Measurements from ENCODE around the gene CACNA1H. TPM values are rescaled to one million over a fixed set of nuclear protein-coding genes. Genes with fewer than 3 reads are reported as not detected.

Gene CACNA1H
- total and polyA plus RNA-seq, 2 experiments from 2014 or later = 9.1 TPM

DNA sequence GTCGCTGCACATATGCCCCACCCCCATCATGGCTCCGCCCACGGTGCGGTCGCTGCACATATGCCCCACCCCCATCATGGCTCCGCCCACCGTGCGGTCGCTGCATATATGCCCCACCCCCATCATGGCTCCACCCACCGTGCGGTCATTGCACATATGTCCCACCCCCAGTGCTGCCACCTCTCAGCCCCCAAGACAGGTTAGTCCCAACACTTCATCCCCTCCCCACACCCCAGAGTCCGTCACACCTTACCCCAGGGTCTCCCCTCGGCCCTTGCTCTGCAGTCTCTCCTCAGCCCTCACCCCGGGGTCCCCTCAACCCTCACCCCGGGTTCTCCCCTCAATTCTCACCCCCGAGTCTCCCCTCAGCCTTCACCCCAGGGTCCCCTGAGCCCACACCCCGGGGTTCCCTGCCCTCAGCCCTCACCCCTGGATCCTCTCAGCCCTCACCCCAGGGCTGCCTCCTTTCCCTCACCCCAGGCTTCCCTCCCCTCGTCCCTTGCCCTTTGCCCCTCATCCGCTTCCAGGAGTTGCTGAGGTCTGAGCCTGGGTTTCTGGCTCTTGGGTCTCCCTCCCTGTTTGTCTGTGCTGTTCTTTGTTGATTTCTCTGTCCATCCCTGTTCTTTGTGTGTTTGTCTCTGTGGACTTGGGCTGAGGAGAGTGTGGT lies 46.6 kb downstream of the CACNA1H start:
- Histone ChIP-seq H2AFZ (no peak overlapping the region), H3K27ac (no peak overlapping the region), H3K4me3 (no peak overlapping the region), H3K9me3 (ENCODE audit: low read depth) (no peaks in the 10 kb centered on the region), H3K4me1 (ENCODE audit: insufficient read depth) (no peaks in the 10 kb centered on the region), H3K4me2 (no peak overlapping the region), H3K9me2 (replicated peaks; ENCODE audit: insufficient read depth) (no peaks in the 10 kb centered on the region), H3K79me2 (no peaks in the 10 kb centered on the region), H3K27me3 (no peaks in the 10 kb centered on the region), H4K20me1 (ENCODE audit: insufficient read depth, poor library complexity, severe bottlenecking) (no peaks in the 10 kb centered on the region), H3K36me3 (replicated peaks; ENCODE audit: insufficient read depth, low read depth) (no peaks in the 10 kb centered on the region)
- DNase-seq (ENCODE audit: low spot score) = no peak
- 73% methylated on average over 3 of the region's 19 CpGs for WGBS (ENCODE audit: low lambda C conversion rate, missing lambda C conversion rate)
- TF ChIP-seq EZH2phosphoT487 (IDR thresholded peaks at IDR 0.05; ENCODE audit: low read depth, severe bottlenecking, unreplicated experiment) (no peak), EZH2 (IDR thresholded peaks at IDR 0.05; ENCODE audit: borderline replicate concordance) (no peak)

DNA sequence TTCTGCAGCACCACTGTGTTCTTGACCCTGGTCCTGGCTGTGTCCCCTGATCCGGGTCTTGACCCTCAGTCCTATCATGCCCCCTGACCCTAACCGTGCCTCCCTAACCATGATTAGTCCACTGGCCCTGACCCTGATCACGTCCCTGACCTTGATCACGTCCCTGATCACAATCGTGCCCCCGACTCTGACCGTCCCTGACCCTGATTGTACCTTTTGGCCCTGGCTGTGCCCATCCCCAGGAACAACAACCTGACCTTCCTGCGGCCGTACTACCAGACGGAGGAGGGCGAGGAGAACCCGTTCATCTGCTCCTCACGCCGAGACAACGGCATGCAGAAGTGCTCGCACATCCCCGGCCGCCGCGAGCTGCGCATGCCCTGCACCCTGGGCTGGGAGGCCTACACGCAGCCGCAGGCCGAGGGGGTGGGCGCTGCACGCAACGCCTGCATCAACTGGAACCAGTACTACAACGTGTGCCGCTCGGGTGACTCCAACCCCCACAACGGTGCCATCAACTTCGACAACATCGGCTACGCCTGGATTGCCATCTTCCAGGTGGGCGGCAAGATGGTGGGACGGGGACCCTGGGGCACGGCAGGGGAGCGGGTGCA lies 47.2 kb downstream of the CACNA1H start:
- H3K9me2 ChIP-seq (replicated peaks; ENCODE audit: insufficient read depth) = no peaks in the 10 kb centered on the region
- no peaks in the 10 kb centered on the region for H3K79me2 ChIP-seq
- H3K4me1 ChIP-seq (ENCODE audit: insufficient read depth) = no peaks in the 10 kb centered on the region
- H3K27me3 ChIP-seq = no peaks in the 10 kb centered on the region
- no peak for DNase-seq (ENCODE audit: low spot score)
- H4K20me1 ChIP-seq (ENCODE audit: insufficient read depth, poor library complexity, severe bottlenecking) = no peaks in the 10 kb centered on the region
- H2AFZ ChIP-seq = no peak overlapping the region
- H3K9me3 ChIP-seq (ENCODE audit: low read depth) = no peaks in the 10 kb centered on the region
- 95% methylated on average over 37 of the region's 38 CpGs for WGBS (ENCODE audit: low lambda C conversion rate, missing lambda C conversion rate)
- H3K4me2 ChIP-seq = no peak overlapping the region
- no peak for TF ChIP-seq EZH2 (IDR thresholded peaks at IDR 0.05; ENCODE audit: borderline replicate concordance)
- TF ChIP-seq EZH2phosphoT487 (IDR thresholded peaks at IDR 0.05; ENCODE audit: low read depth, severe bottlenecking, unreplicated experiment) = no peak
- TF ChIP-seq, protein P1, sequence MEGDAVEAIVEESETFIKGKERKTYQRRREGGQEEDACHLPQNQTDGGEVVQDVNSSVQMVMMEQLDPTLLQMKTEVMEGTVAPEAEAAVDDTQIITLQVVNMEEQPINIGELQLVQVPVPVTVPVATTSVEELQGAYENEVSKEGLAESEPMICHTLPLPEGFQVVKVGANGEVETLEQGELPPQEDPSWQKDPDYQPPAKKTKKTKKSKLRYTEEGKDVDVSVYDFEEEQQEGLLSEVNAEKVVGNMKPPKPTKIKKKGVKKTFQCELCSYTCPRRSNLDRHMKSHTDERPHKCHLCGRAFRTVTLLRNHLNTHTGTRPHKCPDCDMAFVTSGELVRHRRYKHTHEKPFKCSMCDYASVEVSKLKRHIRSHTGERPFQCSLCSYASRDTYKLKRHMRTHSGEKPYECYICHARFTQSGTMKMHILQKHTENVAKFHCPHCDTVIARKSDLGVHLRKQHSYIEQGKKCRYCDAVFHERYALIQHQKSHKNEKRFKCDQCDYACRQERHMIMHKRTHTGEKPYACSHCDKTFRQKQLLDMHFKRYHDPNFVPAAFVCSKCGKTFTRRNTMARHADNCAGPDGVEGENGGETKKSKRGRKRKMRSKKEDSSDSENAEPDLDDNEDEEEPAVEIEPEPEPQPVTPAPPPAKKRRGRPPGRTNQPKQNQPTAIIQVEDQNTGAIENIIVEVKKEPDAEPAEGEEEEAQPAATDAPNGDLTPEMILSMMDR (IDR thresholded peaks at IDR 0.05; ENCODE audit: poor library complexity) = no peak
- no peak overlapping the region for H3K27ac ChIP-seq
- H3K36me3 ChIP-seq (replicated peaks; ENCODE audit: insufficient read depth, low read depth) = no peaks in the 10 kb centered on the region
- H3K4me3 ChIP-seq = no peak overlapping the region

DNA sequence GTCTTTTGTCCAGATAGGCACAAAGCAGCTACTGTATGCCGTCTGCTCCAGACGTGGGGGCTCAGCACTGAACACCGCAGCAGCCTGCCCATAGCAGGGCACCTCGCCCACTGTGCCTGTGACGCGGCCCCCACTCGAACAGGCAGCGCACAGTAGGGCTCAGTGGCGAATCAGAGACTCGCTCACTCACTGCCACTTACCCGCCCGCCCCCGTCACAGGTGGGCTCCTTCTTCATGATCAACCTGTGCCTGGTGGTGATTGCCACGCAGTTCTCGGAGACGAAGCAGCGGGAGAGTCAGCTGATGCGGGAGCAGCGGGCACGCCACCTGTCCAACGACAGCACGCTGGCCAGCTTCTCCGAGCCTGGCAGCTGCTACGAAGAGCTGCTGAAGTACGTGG lies 48.5 kb downstream of the CACNA1H start:
- Histone ChIP-seq H3K9me3 (ENCODE audit: low read depth) (no peaks in the 10 kb centered on the region), H3K79me2 (no peaks in the 10 kb centered on the region), H3K9me2 (replicated peaks; ENCODE audit: insufficient read depth) (no peaks in the 10 kb centered on the region), H2AFZ (no peak overlapping the region), H3K27me3 (no peaks in the 10 kb centered on the region), H3K4me1 (ENCODE audit: insufficient read depth) (no peaks in the 10 kb centered on the region), H4K20me1 (ENCODE audit: insufficient read depth, poor library complexity, severe bottlenecking) (no peaks in the 10 kb centered on the region), H3K27ac (no peak overlapping the region), H3K4me3 (no peak overlapping the region), H3K4me2 (no peak overlapping the region), H3K36me3 (replicated peaks; ENCODE audit: insufficient read depth, low read depth) (no peaks in the 10 kb centered on the region)
- DNase-seq (ENCODE audit: low spot score) = no peak
- TF ChIP-seq, protein P1 (IDR thresholded peaks at IDR 0.05; ENCODE audit: poor library complexity) = no peak
- TF ChIP-seq EZH2 (IDR thresholded peaks at IDR 0.05; ENCODE audit: borderline replicate concordance) (no peak), EZH2phosphoT487 (IDR thresholded peaks at IDR 0.05; ENCODE audit: low read depth, severe bottlenecking, unreplicated experiment) (no peak)
- WGBS (ENCODE audit: low lambda C conversion rate, missing lambda C conversion rate) = 99% methylated on average over 24 of the region's 25 CpGs

DNA sequence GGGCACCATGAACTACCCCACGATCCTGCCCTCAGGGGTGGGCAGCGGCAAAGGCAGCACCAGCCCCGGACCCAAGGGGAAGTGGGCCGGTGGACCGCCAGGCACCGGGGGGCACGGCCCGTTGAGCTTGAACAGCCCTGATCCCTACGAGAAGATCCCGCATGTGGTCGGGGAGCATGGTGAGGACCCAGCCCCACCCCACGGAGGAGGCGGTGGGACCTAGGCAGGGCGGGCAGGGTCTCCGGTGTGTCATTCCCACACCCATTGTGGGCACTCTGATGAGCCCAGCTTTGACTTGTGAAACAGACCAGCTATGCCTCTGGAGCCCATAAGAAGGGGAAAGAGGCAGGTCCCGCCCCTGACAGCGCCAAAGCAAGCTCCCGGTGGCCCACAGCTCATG lies 49.4 kb downstream of the CACNA1H start:
- no peak overlapping the region for H3K27ac ChIP-seq
- no peaks in the 10 kb centered on the region for H3K9me2 ChIP-seq (replicated peaks; ENCODE audit: insufficient read depth)
- H3K4me1 ChIP-seq (ENCODE audit: insufficient read depth) = no peaks in the 10 kb centered on the region
- H4K20me1 ChIP-seq (ENCODE audit: insufficient read depth, poor library complexity, severe bottlenecking) = no peaks in the 10 kb centered on the region
- H3K27me3 ChIP-seq = no peaks in the 10 kb centered on the region
- H3K36me3 ChIP-seq (replicated peaks; ENCODE audit: insufficient read depth, low read depth) = no peaks in the 10 kb centered on the region
- DNase-seq (ENCODE audit: low spot score) = no peak
- H3K4me3 ChIP-seq = no peak overlapping the region
- WGBS (ENCODE audit: low lambda C conversion rate, missing lambda C conversion rate) = 96% methylated on average over 17 of the region's 18 CpGs
- H3K4me2 ChIP-seq = no peak overlapping the region
- H3K9me3 ChIP-seq (ENCODE audit: low read depth) = no peaks in the 10 kb centered on the region
- H2AFZ ChIP-seq = no peak overlapping the region
- H3K79me2 ChIP-seq = no peaks in the 10 kb centered on the region
- TF ChIP-seq EZH2phosphoT487 (IDR thresholded peaks at IDR 0.05; ENCODE audit: low read depth, severe bottlenecking, unreplicated experiment) (no peak), EZH2 (IDR thresholded peaks at IDR 0.05; ENCODE audit: borderline replicate concordance) (no peak)
- TF ChIP-seq, protein P1 (IDR thresholded peaks at IDR 0.05; ENCODE audit: poor library complexity) = no peak
